ENCODE measurements around the gene NOXO1.
"Not testable (repeated sequence)": the region's sequence is repeated elsewhere in the genome, so short reads cannot be mapped to it uniquely, and the experiment has no call there.

The NOXO1 gene

DNA sequence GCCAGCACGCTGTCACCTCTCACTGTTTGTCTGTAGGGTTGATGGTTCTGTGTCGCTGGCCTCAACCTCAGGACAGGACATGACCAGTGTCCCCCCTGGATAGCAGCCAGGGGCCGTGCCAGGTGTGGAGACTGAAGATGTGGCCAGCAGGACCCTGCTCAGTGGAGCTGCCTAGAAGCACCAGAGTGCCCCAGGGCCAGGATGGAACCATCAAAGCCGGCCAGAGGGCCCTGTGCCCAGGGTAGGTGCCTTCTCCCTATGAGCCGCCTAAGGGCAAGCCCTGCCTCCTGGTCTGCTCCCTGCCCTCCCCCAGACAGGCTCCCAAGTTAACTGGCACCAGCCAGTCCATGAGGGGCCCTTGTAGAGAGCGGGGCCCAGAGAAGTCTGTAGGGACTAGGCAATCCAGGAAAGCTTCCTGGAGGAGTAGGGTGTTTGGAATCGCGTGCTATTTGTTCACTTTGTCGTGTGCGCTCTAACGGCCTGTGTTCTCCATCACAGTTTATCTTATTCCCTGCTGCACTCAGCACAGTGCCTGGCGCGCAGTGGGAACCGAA, 22.5 kb downstream of the NOXO1 start:
- Histone ChIP-seq H3K4me3 (ENCODE audit: low read depth in 1 of 2, low read length in 2 of 2) (peak overlapping the region in 1 of 2 experiments; percentile 75; a peak in 3 of 4 replicates), H3K27me3 (ENCODE audit: insufficient read depth, low read length, poor library complexity) (no peaks in the 10 kb centered on the region), H3K4me2 (ENCODE audit: insufficient read depth, low read length) (peak overlapping the region; percentile 76), H3K4me1 (ENCODE audit: insufficient read depth, low read length) (peaks cover 47% of the 10 kb centered on the region), H2AFZ (ENCODE audit: low read depth, low read length) (peak overlapping the region; percentile 89), H3K79me2 (ENCODE audit: insufficient read depth, low read length) (peaks cover 37% of the 10 kb centered on the region), H3K27ac (ENCODE audit: low read length) (peak overlapping the region; percentile 68), H3K36me3 (ENCODE audit: insufficient read depth, low read length) (peaks cover 30% of the 10 kb centered on the region), H4K20me1 (ENCODE audit: insufficient read depth, low read length) (peaks cover 27% of the 10 kb centered on the region), H3K9me3 (ENCODE audit: insufficient read depth, low read length, severe bottlenecking) (no peaks in the 10 kb centered on the region), H3K9ac (ENCODE audit: low read depth, low read length) (peak overlapping the region; percentile 81)
- no peak for TF ChIP-seq EZH2 (IDR thresholded peaks at IDR 0.05; ENCODE audit: borderline replicate concordance, low read depth, low read length, severe bottlenecking)
- TF ChIP-seq, protein P1, sequence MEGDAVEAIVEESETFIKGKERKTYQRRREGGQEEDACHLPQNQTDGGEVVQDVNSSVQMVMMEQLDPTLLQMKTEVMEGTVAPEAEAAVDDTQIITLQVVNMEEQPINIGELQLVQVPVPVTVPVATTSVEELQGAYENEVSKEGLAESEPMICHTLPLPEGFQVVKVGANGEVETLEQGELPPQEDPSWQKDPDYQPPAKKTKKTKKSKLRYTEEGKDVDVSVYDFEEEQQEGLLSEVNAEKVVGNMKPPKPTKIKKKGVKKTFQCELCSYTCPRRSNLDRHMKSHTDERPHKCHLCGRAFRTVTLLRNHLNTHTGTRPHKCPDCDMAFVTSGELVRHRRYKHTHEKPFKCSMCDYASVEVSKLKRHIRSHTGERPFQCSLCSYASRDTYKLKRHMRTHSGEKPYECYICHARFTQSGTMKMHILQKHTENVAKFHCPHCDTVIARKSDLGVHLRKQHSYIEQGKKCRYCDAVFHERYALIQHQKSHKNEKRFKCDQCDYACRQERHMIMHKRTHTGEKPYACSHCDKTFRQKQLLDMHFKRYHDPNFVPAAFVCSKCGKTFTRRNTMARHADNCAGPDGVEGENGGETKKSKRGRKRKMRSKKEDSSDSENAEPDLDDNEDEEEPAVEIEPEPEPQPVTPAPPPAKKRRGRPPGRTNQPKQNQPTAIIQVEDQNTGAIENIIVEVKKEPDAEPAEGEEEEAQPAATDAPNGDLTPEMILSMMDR (IDR thresholded peaks at IDR 0.05; ENCODE audit: borderline replicate concordance, extremely low read depth, low read length, poor library complexity, severe bottlenecking), result no peak
- DNase-seq (no peak), ATAC-seq (ENCODE audit: insufficient read depth, low read depth) (no peak)

DNA sequence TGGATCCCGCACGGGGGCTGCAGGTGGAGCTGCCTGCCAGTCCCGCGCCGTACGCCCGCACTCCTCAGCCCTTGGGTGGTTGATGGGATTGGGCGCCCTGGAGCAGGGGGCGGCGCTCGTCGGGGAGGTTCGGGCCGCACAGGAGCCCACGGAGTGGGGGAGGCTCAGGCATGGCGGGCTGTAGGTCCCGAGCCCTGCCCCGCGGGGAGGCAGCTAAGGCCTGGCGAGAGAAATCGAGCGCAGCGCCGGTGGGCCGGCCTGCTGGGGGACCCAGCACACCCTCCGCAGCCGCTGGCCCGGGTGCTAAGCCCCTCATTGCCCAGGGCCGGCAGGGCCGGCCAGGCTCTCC, 23.2 kb downstream of the NOXO1 start:
- H3K79me2 ChIP-seq (ENCODE audit: insufficient read depth, low read length), result peaks cover 31% of the 10 kb centered on the region
- not testable (repeated sequence) for H3K9me3 ChIP-seq (ENCODE audit: insufficient read depth, low read length, severe bottlenecking); H3K9ac ChIP-seq (ENCODE audit: low read depth, low read length); H3K27ac ChIP-seq (ENCODE audit: low read length); DNase-seq; H2AFZ ChIP-seq (ENCODE audit: low read depth, low read length); H3K4me3 ChIP-seq (ENCODE audit: low read depth in 1 of 2, low read length in 2 of 2); ATAC-seq (ENCODE audit: insufficient read depth, low read depth); H3K27me3 ChIP-seq (ENCODE audit: insufficient read depth, low read length, poor library complexity); H3K4me2 ChIP-seq (ENCODE audit: insufficient read depth, low read length)
- H3K4me1 ChIP-seq (ENCODE audit: insufficient read depth, low read length), result peaks cover 40% of the 10 kb centered on the region
- H3K36me3 ChIP-seq (ENCODE audit: insufficient read depth, low read length), result peaks cover 24% of the 10 kb centered on the region
- peaks cover 20% of the 10 kb centered on the region for H4K20me1 ChIP-seq (ENCODE audit: insufficient read depth, low read length)

DNA sequence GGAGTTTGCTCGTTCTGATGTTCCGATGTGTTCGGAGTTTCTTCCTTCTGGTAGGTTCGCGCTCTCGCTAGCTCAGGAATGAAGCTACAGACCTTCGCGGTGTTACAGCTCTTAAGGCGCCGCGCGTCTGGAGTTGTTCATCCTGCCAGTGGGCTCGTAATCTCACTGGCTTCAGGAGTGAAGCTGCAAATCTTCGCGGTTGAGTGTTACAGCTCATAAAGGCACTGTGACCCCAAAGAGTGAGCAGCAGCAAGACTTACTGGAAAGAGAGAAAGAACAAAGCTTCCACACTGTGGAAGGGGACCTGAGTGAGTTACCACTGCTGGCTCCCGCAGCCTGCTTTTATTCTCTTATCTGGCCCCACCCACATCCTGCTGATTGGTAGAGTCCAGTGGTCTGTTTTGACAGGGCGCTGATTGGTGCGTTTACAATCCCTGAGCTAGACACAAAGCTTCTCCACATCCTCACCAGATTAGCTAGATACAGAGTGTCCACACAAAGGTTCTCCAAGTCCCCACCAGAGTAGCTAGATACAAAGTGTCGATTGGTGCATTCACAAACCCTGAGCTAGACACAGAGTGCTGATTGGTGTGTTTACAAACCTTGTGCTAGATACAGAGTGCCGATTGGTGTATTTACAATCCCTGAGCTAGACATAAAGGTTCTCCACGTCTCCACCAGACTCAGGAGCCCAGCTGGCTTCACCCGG, 23.7 kb downstream of the NOXO1 start:
- peaks cover 18% of the 10 kb centered on the region for H3K36me3 ChIP-seq (ENCODE audit: insufficient read depth, low read length)
- not testable (repeated sequence) for H3K9me3 ChIP-seq (ENCODE audit: insufficient read depth, low read length, severe bottlenecking); H3K4me2 ChIP-seq (ENCODE audit: insufficient read depth, low read length); H3K4me3 ChIP-seq (ENCODE audit: low read depth in 1 of 2, low read length in 2 of 2); H3K27ac ChIP-seq (ENCODE audit: low read length); H3K9ac ChIP-seq (ENCODE audit: low read depth, low read length); H2AFZ ChIP-seq (ENCODE audit: low read depth, low read length); H3K27me3 ChIP-seq (ENCODE audit: insufficient read depth, low read length, poor library complexity); ATAC-seq (ENCODE audit: insufficient read depth, low read depth)
- peak; percentile 39 for DNase-seq
- peaks cover 15% of the 10 kb centered on the region for H4K20me1 ChIP-seq (ENCODE audit: insufficient read depth, low read length)
- H3K79me2 ChIP-seq (ENCODE audit: insufficient read depth, low read length), result peaks cover 25% of the 10 kb centered on the region
- peaks cover 35% of the 10 kb centered on the region for H3K4me1 ChIP-seq (ENCODE audit: insufficient read depth, low read length)

DNA sequence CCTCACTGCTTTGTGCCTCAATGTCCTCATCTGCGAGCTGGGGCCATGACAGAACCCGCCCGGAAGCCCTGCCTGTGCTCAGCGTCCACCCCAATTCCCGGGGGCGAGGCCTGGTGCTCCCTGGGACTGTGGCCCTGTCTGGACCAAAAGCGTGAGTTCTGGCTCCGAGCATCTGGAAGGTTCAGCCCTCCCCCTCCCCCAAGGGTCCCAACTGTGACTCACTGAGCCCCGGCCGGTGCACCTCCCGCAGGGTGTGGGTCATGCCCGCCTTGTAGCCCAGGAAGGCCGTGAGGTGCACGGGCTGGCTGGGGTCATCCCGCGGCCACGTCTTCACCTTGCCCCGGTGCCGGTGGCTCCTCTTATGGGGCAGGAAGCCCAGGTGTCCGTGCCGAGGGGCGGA, 27.5 kb downstream of the NOXO1 start:
- no peaks in the 10 kb centered on the region for H3K9me3 ChIP-seq (ENCODE audit: insufficient read depth, low read length, severe bottlenecking)
- no peaks in the 10 kb centered on the region for H3K79me2 ChIP-seq (ENCODE audit: insufficient read depth, low read length)
- TF ChIP-seq EZH2 (IDR thresholded peaks at IDR 0.05; ENCODE audit: borderline replicate concordance, low read depth, low read length, severe bottlenecking), result no peak
- TF ChIP-seq, protein P1 (IDR thresholded peaks at IDR 0.05; ENCODE audit: borderline replicate concordance, extremely low read depth, low read length, poor library complexity, severe bottlenecking), result no peak
- ATAC-seq (ENCODE audit: insufficient read depth, low read depth) (no peak), DNase-seq (no peak)
- H3K4me3 ChIP-seq (ENCODE audit: low read depth in 1 of 2, low read length in 2 of 2), result no peak overlapping the region
- no peak overlapping the region for H3K27ac ChIP-seq (ENCODE audit: low read length)
- peaks cover 2% of the 10 kb centered on the region for H3K4me1 ChIP-seq (ENCODE audit: insufficient read depth, low read length)
- H3K27me3 ChIP-seq (ENCODE audit: insufficient read depth, low read length, poor library complexity), result no peaks in the 10 kb centered on the region
- H3K9ac ChIP-seq (ENCODE audit: low read depth, low read length), result no peak overlapping the region
- no peak overlapping the region for H3K4me2 ChIP-seq (ENCODE audit: insufficient read depth, low read length)
- H3K36me3 ChIP-seq (ENCODE audit: insufficient read depth, low read length), result no peaks in the 10 kb centered on the region
- H4K20me1 ChIP-seq (ENCODE audit: insufficient read depth, low read length), result no peaks in the 10 kb centered on the region
- no peak overlapping the region for H2AFZ ChIP-seq (ENCODE audit: low read depth, low read length)

All from DND-41 (cell line).